ENCODE results near the gene ASAP2. TPM values are rescaled to one million over a fixed set of nuclear protein-coding genes. Genes with fewer than 3 reads are reported as not detected.

The ASAP2 gene
- polyA plus RNA-seq, 4 donors, result 50.3 to 63.5 (median 58.3) TPM

- no peak for DNase-seq (ENCODE audit: low read depth in 4 of 4, low spot score in 3 of 4)
Observed at GRCh38 chr2:9179572-9180201, 26.9 kb upstream of the ASAP2 start.

DNA sequence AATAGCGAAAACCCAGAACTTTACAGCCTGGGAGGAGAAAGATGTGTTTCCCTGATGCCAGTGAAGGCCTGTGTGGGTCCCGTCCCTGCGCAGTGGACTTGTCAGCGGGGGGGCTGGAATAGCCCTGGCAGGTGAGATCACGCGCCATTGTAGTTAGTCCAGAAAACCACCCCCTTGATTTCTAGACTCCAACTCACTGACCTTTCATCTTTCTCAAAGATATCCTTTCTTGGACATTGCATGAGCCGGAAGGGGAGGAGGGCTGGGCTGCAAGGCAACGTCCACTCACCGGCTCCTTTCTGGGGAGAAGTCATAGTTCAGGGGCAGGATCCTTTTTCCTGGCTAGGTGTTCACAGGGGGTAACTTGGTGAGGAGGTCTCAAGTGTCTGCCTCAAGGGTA lies 22.3 kb upstream of the ASAP2 start:
- no peak for DNase-seq (ENCODE audit: low read depth in 4 of 4, low spot score in 3 of 4)

DNA sequence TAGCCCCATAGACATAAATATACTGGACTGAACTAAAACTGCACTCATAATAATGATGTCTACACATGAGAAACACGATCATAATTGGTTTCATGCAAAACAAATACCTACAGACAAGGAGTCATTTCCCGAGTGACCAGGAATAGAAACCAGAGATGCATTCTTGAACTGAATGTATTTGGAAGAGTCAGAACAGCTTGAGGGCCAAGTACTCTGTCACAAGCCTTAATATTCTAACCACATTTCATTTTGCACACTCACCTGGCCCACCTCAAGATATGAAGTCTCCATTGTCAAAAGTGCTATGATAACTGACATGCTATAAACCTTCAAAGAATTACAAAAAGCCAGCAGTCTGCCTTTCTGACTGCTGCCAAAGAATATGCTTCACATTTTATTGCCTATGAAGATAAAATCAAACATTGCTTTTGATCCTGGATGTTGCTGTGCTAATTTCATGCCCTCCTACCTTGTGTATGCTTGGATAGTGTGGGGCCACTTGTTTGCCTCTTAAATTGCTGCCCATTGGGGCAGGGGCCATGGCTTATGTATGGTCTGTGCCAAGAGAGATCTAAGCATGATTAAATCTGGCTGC lies 18.9 kb upstream of the ASAP2 start:
- DNase-seq (ENCODE audit: low read depth in 4 of 4, low spot score in 3 of 4), result no peak

- DNase-seq (ENCODE audit: low read depth in 4 of 4, low spot score in 3 of 4), result no peak
Observed at GRCh38 chr2:9188823-9189222, 17.8 kb upstream of the ASAP2 start.

DNA sequence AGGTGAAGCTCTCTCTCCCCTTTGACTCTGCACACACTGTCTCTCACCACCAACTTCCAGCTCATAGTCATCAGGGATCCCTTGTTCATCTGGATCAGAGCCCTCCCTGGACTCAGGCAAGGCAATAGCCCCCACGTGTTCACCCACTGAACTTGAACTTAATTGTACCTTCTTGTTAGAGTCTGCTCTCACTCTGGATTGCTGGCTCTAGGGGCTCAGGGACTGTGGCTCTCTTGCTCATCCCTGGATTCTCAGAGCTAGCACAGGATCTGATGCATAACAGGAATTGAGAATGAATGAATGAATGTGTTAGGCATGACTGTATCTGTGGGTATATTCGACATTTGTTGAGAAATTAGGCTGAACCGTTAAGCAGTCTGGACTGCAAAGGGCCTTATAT lies 16.7 kb upstream of the ASAP2 start:
- DNase-seq (ENCODE audit: low read depth in 4 of 4, low spot score in 3 of 4), result no peak

- DNase-seq (ENCODE audit: low read depth in 4 of 4, low spot score in 3 of 4), result no peak
Observed at GRCh38 chr2:9191041-9191481, 15.6 kb upstream of the ASAP2 start.

DNA sequence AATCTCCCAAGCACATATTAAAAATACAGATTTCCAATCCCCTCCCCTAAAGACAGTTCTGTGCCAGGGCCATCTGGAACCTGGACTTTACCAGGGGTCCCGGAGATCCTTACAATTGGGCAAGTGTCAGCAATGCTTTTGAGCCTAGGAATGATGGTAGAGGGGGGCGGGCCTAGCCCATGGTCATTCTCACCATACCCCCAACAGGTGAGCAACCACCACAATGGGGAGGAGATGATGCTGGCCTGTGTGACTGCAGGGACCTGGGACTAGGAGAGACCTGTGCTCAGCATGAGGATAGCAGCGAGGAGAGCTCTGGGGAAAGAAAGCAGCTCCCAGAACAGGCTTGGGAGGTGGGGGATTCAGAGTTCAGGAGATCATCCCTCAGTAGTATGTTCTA lies 13.9 kb upstream of the ASAP2 start:
- no peak for DNase-seq (ENCODE audit: low read depth in 4 of 4, low spot score in 3 of 4)

GRCh38 chr2:9194352-9194751 lies 12.3 kb upstream of the ASAP2 start:
- DNase-seq (ENCODE audit: low read depth in 4 of 4, low spot score in 3 of 4), result no peak

DNA sequence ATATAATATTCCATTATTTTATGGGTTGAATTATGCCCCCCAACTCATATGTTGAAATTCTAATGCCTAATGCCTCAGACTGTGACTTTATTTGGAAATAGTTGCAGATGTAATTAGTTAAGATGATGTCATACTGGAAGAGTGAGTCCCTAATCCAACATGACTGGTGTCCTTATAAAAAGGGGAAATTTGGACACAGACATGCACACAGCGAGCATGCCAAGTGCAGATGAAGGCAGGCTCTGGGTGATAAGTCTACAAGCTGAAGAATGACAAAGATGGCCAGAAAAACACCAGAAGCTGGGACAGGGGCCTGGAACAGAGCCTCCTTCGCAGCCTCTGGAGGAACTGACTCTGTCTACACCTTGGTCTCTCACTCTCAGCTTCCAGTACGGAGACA lies 10.0 kb upstream of the ASAP2 start:
- DNase-seq (ENCODE audit: low read depth in 4 of 4, low spot score in 3 of 4), result no peak

- no peak for DNase-seq (ENCODE audit: low read depth in 4 of 4, low spot score in 3 of 4)
Observed at GRCh38 chr2:9197916-9198315, 8.7 kb upstream of the ASAP2 start.

DNA sequence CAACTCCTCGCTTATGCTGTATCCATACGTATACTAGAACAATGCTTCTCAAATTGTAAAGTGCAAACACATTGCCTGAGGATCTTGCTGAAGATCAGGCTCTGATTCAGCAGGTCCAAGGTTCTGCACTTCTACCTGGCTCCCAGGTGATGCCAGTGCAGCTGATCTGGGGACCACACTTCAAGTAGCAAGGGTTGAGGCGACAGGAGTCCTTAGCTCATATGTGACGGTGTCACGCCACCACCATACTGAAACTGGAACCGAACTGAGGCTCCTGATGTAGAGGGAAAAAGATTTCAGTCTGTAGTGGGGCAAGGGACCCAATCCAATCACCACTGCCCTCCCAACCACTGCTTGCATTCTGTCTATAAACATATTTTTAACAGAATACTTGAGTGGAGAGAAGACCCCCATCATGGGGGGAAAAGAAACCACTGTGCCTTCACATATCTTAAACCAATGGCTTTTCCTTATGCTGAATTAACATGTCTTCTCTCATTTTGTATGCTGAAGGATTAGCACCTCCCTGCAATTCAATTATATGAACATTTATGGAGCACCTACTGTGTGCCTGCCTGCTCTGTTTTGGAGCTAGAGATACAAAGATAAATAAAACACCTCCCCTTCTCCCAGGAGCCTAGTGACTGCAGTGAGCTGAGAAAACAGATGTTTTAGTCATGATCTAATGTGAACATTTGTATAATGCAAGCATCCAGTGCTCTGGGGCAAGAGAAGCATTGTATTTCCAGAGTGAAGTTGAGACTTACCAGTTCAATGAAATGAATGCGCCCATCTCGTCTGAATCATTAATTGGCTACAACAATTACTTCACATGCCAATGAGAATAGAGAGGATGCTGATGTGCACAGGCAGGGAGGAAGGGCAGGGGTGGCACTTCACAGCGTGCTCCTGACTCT lies 6.6 kb upstream of the ASAP2 start:
- no peak for DNase-seq (ENCODE audit: low read depth in 4 of 4, low spot score in 3 of 4)

- DNase-seq (ENCODE audit: low read depth in 4 of 4, low spot score in 3 of 4), result no peak
Observed at GRCh38 chr2:9200633-9201015, 6.0 kb upstream of the ASAP2 start.

GRCh38 chr2:9201185-9201891 lies 5.3 kb upstream of the ASAP2 start:
- DNase-seq (ENCODE audit: low read depth in 4 of 4, low spot score in 3 of 4), result no peak

- no peak for DNase-seq (ENCODE audit: low read depth in 4 of 4, low spot score in 3 of 4)
Observed at GRCh38 chr2:9203006-9203405, 3.6 kb upstream of the ASAP2 start.

DNA sequence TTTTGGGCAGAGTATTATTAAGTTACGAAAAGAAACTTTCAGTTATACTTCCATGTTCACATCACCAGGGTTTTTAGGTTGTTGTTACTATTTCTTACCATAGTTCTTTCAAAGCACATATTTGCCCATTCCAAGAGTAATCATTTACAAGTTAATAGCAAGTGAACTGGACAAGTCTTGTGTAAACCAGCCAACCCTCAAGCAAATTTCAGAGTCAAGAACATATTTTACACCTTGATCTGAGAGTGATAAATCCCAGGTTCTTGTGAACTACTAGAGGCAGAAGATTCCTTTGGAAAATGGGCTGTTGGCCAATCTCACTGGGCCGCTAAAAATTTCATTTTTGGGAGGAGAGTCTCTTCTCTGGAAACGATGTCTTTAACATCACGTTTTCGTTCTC lies 2.7 kb upstream of the ASAP2 start:
- no peak for DNase-seq (ENCODE audit: low read depth in 4 of 4, low spot score in 3 of 4)

DNA sequence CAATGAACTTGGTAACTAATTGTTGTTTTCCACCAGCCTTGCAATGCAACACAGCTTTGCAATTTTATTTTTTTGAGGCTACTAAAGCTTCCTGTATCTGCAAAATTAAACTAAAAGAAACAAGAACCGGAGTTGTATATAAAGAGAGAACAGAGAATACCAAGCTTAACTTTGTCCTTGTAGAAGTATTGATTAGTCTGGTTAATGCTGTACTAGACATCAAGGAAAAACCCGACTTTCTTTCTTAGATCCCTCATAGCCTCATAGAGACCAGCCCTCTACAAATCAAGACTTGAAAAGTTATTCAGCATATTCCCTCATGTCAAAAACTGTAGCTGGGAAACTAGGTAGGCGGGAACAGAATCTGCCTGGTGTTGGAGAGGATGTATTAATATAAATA lies 1.7 kb upstream of the ASAP2 start:
- DNase-seq (ENCODE audit: low read depth in 4 of 4, low spot score in 3 of 4), result no peak

- no peak for DNase-seq (ENCODE audit: low read depth in 4 of 4, low spot score in 3 of 4)
Observed at GRCh38 chr2:9205486-9205885, 1.1 kb upstream of the ASAP2 start.

GRCh38 chr2:9206991-9207640 lies 504 bp downstream of the ASAP2 start:
- no peak for DNase-seq (ENCODE audit: low read depth in 4 of 4, low spot score in 3 of 4)

DNA sequence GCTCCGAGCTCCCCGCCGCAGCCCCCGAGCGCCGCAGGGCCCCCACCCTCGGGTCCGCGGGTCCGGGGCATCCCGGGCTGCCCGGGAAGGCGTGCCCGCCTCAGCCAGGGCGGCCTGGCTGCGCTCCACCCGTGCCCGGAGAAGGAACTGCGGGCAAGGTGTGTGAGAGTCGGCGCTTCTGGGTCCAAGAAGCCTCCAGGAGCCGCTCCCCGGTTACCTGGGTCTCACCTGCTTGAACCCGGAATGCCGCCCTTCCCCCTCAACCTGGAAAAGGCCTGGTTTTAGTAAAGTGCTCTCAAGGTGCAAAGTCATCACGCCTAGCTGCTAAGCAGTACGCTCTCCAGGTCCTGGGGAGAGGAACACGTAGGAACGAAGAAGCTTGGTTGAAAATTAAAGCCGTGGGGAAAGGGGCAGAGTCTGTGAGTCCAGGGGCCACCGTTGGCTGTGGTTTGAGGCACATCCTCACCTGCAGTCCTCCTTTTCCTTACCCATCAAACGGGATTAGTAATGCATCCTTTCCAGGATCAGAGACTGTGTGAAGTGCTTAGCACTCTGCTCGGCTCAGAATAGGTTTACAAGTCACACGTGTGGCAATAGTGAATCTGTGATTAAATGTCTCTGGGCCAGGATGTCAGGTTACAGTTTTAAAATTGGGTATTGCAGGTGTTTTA lies 1.2 kb downstream of the ASAP2 start:
- no peak for DNase-seq (ENCODE audit: low read depth in 4 of 4, low spot score in 3 of 4)

DNA sequence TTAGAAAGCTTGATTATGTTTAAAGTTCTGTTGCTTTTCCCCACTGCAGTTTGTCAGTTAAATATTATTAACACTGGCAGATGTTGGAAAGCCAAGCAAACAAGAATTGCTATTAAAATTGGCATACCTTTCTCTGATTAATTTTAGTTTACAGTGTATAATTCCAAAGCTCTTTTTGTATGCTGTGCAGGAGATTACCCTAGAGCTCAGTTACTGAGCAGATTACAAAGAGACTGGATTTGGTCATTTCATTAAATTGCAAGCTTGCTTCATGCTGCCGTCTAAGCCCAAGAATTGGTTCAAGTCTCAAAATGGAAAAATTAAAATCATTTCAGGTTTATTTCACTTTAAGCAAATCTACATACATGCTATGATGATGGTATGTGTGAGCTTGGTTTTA lies 2.3 kb downstream of the ASAP2 start:
- DNase-seq (ENCODE audit: low read depth in 4 of 4, low spot score in 3 of 4), result no peak
